Measurements from ENCODE around the gene TRIM46. TPM values are rescaled to one million over a fixed set of nuclear protein-coding genes. Genes with fewer than 3 reads are reported as not detected.

The TRIM46 gene
- total RNA-seq, 1 experiment from 2014 or later = 6.0 TPM

DNA sequence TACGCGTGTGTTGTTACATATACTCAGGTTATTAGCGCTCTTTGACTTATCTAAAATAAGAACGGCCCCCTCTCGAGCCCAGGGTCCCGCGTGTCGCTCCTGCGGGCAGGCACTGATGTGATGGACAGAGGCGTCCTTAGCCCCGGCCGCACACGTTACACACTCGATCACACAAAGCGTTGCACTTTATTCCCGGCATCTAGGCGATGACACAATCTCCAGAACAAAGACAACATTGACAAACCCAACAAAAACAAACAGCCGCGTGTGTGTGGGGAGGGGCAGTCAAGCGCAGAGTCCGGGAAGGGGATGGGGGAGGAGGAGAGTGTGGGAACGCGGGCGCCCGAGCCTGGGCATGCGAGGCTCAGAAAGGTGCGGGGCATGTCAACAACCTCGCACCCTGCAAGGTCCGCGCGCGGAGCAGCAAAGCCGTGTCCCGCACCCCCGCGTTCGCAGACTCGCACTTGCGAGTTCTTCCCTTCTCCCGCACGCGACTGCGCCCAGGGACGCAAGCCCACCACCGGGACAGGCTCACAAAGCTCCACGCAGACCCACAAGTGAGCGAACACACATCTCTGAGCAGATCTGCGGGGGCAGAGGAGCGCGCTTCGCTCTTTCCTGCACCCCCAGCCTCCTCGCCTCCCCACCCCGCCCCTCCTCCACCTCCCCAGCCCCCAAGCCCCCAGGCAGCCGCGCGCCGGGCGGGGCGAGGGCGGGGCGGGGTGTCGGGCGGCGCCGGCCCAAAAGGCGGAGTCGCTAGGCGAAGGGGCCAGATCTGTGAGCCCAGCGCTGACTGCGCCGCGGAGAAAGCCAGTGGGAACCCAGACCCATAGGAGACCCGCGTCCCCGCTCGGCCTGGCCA is 46.3 kb upstream of the TRIM46 start, which contains the start of gene EFNA1:
Gene EFNA1 (plus strand): TSS at position 772 of the 862 bp plus-strand sequence. CDS start 102 bp downstream, outside the sequence.
- Histone ChIP-seq H3K79me2 (ENCODE audit: low read depth) (peaks cover 37% of the 10 kb centered on the region), H3K4me3 (peak within 1 kb of the TSS; percentile 85), H3K27me3 (ENCODE audit: insufficient read depth, low read depth) (no peaks in the 10 kb centered on the region), H3K4me1 (replicated peaks; ENCODE audit: insufficient read depth) (peaks cover 59% of the 10 kb centered on the region), H3K4me2 (peak within 1 kb of the TSS; percentile 99), H4K20me1 (ENCODE audit: insufficient read depth) (no peaks in the 10 kb centered on the region), H3K36me3 (ENCODE audit: low read depth) (peaks cover 8% of the 10 kb centered on the region), H3K27ac (peak within 1 kb of the TSS; percentile 98), H3F3A (ENCODE audit: insufficient read depth, low read depth) (peaks cover 62% of the 10 kb centered on the region), H3K9me2 (ENCODE audit: insufficient read depth) (no peaks in the 10 kb centered on the region), H2AFZ (peak within 1 kb of the TSS; percentile 79), H3K9me3 (ENCODE audit: insufficient read depth, low read depth) (no peaks in the 10 kb centered on the region)
- ChIA-PET CTCF (interaction anchor here (1.0 kb wide), 1 partner anchor 40 kb away, joined by 3 read pairs; no protein-coding TSS in a partner anchor), POLR2A (ENCODE audit: unreplicated experiment) (no interaction called here)
- DNase-seq = peak; percentile 70 to 79
- no TSS peak for BruUV-seq (replicated peaks)
- TF ChIP-seq EZH2 (IDR thresholded peaks at IDR 0.05; ENCODE audit: low read depth) (no peak), CTCF (conservative IDR thresholded peaks at IDR 0.05) (no peak)
- intact Hi-C loops (cut with micrococcal nuclease; ENCODE audit: unreplicated experiment) = loop anchor here (1.0 to 5.0 kb wide), 2 partner anchors 8 to 570 kb away; partner anchors contain the start of genes SLC50A1 and UBE2Q1

DNA sequence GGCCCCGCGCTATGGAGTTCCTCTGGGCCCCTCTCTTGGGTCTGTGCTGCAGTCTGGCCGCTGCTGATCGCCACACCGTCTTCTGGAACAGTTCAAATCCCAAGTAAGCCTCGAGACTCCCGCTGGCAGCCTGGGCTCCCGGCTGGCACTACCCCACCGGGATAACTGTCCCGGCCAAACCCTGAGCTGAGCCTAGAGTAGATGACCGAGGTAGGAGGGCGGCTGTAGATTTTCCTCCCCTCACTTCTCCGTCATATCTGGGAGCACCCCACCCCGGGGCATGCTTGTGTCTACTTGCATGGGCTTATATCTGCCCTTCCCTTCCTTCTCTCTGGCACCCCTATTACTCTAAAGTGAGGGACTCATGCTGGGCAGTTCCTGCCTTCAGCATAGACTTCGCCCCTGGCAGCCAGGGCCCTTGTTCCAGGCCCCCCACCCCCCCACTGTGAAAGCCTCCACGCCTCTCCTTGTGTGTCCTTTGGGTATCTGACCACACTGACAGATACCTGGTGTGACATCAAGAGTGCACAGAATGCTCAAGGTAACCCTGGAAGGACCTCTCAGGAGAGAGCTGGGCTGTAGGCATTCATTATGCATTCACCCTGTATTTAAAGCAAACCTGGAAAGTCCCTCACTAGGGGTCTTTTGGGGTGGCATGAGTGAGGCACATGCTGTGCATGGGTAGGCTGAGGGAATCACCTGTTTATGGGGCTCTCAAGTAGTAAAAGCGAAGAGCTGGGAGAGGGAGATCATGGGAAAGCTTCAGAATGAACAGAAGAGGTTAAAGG is 45.5 kb upstream of the TRIM46 start:
- Histone ChIP-seq H3K9me3 (ENCODE audit: insufficient read depth, low read depth) (no peaks in the 10 kb centered on the region), H3K4me2 (peak overlapping the region; percentile 99), H3F3A (ENCODE audit: insufficient read depth, low read depth) (peaks cover 70% of the 10 kb centered on the region), H3K9me2 (ENCODE audit: insufficient read depth) (no peaks in the 10 kb centered on the region), H4K20me1 (ENCODE audit: insufficient read depth) (no peaks in the 10 kb centered on the region), H3K79me2 (ENCODE audit: low read depth) (peaks cover 44% of the 10 kb centered on the region), H3K27me3 (ENCODE audit: insufficient read depth, low read depth) (no peaks in the 10 kb centered on the region), H3K27ac (peak overlapping the region; percentile 98), H2AFZ (no peak overlapping the region), H3K36me3 (ENCODE audit: low read depth) (peaks cover 13% of the 10 kb centered on the region), H3K4me1 (replicated peaks; ENCODE audit: insufficient read depth) (peaks cover 61% of the 10 kb centered on the region), H3K4me3 (peak overlapping the region; percentile 85)
- TF ChIP-seq EZH2 (IDR thresholded peaks at IDR 0.05; ENCODE audit: low read depth) = no peak
- TF ChIP-seq CTCF (conservative IDR thresholded peaks at IDR 0.05) = no peak
- ChIA-PET POLR2A (ENCODE audit: unreplicated experiment) (interaction anchor here (0.5 to 0.6 kb wide), 2 partner anchors 64 to 96 kb away, joined by 3 to 4 read pairs; no protein-coding TSS in a partner anchor), CTCF (interaction anchor here (0.7 to 1.2 kb wide), 4 partner anchors 37 to 45 kb away, joined by 3 to 13 read pairs (median 4); partner anchors contain the start of gene KRTCAP2)
- TSS peak; percentile 72 for BruUV-seq (replicated peaks)
- intact Hi-C loops (cut with micrococcal nuclease; ENCODE audit: unreplicated experiment) = loop anchor here (1.0 to 5.0 kb wide), 4 partner anchors 7 to 571 kb away; partner anchors contain the start of genes KRTCAP2, SLC50A1, TRIM46 and UBE2Q1
- DNase-seq = no peak
